IPS-18c (cell line): Measurements from ENCODE around the gene SRRM1.
"Not testable (repeated sequence)": the region's sequence is repeated elsewhere in the genome, so short reads cannot be mapped to it uniquely, and the experiment has no call there.

Experiments
- H3K4me3 ChIP-seq: 2 replicates; pipeline ENCODE4 v1.7.0; 2013; ENCODE audit warnings: low read depth, mild to moderate bottlenecking, low read length, moderate library complexity; ENCODE audit not compliant: insufficient read depth
- H3K9me3 ChIP-seq: one replicate; pipeline ENCODE4 v1.6.1; 2013; ENCODE audit warnings: mild to moderate bottlenecking, low read length, moderate library complexity; ENCODE audit not compliant: control insufficient read depth, insufficient read depth

The SRRM1 gene

GRCh38 chr1:24678421-24678820 lies 35.3 kb downstream of the SRRM1 start:
- not testable (repeated sequence) for H3K4me3 ChIP-seq, H3K9me3 ChIP-seq

GRCh38 chr1:24679725-24680124 lies 36.6 kb downstream of the SRRM1 start:
- Histone ChIP-seq H3K9me3 (no peaks in the 10 kb centered on the region), H3K4me3 (no peak overlapping the region)

- Histone ChIP-seq H3K9me3 (no peaks in the 10 kb centered on the region), H3K4me3 (no peak overlapping the region)
These were observed 40.6 kb downstream of the SRRM1 start for GRCh38 chr1:24683713-24684162.

- Histone ChIP-seq H3K4me3 (no peak overlapping the region), H3K9me3 (peaks cover 4% of the 10 kb centered on the region)
These were observed 44.9 kb downstream of the SRRM1 start for GRCh38 chr1:24688033-24688432.

- no peak overlapping the region for H3K4me3 ChIP-seq
These were observed 45.6 kb downstream of the SRRM1 start for GRCh38 chr1:24688621-24689195.

GRCh38 chr1:24691051-24691450 lies 47.9 kb downstream of the SRRM1 start:
- Histone ChIP-seq H3K9me3 (peaks cover 4% of the 10 kb centered on the region), H3K4me3 (no peak overlapping the region)

More at GRCh38 chr1:24688621-24689195, 45.6 kb downstream of the SRRM1 start:
- peaks cover 4% of the 10 kb centered on the region for H3K9me3 ChIP-seq

GRCh38 chr1:24692351-24692980 lies 49.4 kb downstream of the SRRM1 start:
- H3K4me3 ChIP-seq, result no peak overlapping the region
- H3K9me3 ChIP-seq, result peaks cover 4% of the 10 kb centered on the region

GRCh38 chr1:24693827-24694379 lies 50.8 kb downstream of the SRRM1 start:
- Histone ChIP-seq H3K9me3 (peaks cover 4% of the 10 kb centered on the region), H3K4me3 (no peak overlapping the region)

- H3K4me3 ChIP-seq, result no peak overlapping the region
- peaks cover 4% of the 10 kb centered on the region for H3K9me3 ChIP-seq
These were observed 51.3 kb downstream of the SRRM1 start for GRCh38 chr1:24694380-24694843.

GRCh38 chr1:24695202-24695974 lies 52.3 kb downstream of the SRRM1 start:
- H3K9me3 ChIP-seq, result peaks cover 4% of the 10 kb centered on the region
- no peak overlapping the region for H3K4me3 ChIP-seq

GRCh38 chr1:24696041-24696755 lies 53.1 kb downstream of the SRRM1 start:
- H3K9me3 ChIP-seq, result no peaks in the 10 kb centered on the region
- H3K4me3 ChIP-seq, result no peak overlapping the region

GRCh38 chr1:24696756-24697330 lies 53.7 kb downstream of the SRRM1 start:
- Histone ChIP-seq H3K9me3 (no peaks in the 10 kb centered on the region), H3K4me3 (no peak overlapping the region)

GRCh38 chr1:24697453-24698001 lies 54.4 kb downstream of the SRRM1 start:
- H3K4me3 ChIP-seq, H3K9me3 ChIP-seq: not testable (repeated sequence)

- not testable (repeated sequence) for H3K9me3 ChIP-seq, H3K4me3 ChIP-seq
These were observed 55.2 kb downstream of the SRRM1 start for GRCh38 chr1:24698326-24698725.

GRCh38 chr1:24699628-24700027 lies 56.5 kb downstream of the SRRM1 start:
- Histone ChIP-seq H3K4me3 (no peak overlapping the region), H3K9me3 (no peaks in the 10 kb centered on the region)

GRCh38 chr1:24702511-24703293 lies 59.6 kb downstream of the SRRM1 start:
- no peaks in the 10 kb centered on the region for H3K9me3 ChIP-seq
- no peak overlapping the region for H3K4me3 ChIP-seq
